Stromal cell of bone marrow (primary cell): ENCODE data around the gene RPA3.

Experiments
- DNase-seq: peaks from one replicate; pipeline ENCODE4 v3.0.0-alpha.2; 2012; ENCODE audit warnings: low read depth

The RPA3 gene

GRCh38 chr7:7718492-7718891, at the start of gene RPA3:
RPA3 (minus strand) TSS chr7:7718607; CDS start chr7:7640418, 78,189 bp downstream.
- DNase-seq = no peak

- DNase-seq = no peak
Measured at GRCh38 chr7:7766671-7767070, 48.3 kb upstream of the RPA3 start.

- DNase-seq = no peak
Measured at GRCh38 chr7:7765422-7765821, 47.0 kb upstream of the RPA3 start.

GRCh38 chr7:7764520-7765396, 46.4 kb upstream of the RPA3 start:
- no peak for DNase-seq

DNA sequence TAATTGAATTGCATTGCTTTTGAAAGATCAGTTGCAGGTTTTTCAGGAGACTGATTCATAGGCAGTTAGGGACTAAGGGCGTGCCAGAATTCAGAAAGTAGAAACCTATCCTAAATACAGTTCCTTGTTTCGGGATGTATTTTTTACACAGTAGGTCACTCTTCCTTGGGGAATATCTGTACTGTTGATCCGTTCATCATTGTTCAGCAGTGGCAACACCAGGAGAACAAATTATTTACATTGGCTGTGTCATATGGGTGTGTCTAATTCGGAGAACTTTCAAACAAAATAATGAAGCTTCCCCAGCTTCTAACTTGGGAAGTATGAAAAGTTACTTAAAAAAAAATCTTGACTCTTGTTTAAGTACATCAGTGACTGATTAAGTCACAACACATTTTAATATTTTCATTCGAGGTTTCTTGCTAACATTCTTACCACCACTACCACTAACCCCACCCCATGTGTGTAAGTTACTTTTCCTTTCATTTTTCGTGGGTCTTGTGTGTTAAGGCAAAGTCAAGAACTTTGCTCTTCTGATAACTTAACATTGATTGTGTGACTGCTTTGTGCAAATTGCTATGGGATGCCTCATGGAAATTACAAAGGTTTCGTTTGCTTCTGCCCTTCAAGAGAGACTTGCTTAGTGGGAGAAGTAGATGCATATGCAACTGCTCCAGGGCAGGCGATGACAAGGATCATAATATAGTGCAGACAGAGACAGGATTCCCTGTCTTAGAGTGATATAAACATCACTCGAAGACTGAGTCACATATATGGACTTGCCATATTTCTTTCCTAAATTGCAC, 43.8 kb upstream of the RPA3 start:
- no peak for DNase-seq

DNA sequence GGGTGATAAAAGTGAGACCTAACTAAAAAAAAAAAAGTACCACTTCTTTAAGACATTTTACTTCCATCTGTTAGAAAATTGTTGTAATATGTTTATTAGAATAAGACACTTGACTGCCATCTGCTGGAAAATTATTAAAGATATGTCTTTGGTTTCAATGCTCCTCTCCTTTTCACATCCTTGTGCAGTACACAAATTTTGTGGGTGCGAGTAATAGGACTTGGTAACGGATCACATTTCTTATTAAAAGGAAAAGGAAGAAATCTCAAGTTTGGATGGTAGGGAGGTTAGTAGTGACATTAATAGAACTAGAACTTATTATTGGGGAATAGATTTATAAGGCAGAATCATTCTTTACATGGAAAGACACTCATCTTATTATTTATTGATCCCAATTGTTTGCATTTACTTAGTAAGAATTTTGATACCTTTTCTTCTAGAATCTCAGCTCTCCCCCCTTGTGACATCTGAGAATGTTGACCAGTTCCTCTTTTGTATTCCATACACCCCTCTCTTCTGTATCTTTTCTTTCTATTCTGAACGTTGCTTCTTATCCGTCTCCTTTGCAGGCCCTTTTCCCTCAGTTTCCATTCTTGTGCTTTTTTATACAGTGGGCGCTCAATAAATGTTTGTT, 43.0 kb upstream of the RPA3 start:
- DNase-seq = peak; percentile 56

- no peak for DNase-seq
Measured at GRCh38 chr7:7757576-7757975, 39.2 kb upstream of the RPA3 start.

DNA sequence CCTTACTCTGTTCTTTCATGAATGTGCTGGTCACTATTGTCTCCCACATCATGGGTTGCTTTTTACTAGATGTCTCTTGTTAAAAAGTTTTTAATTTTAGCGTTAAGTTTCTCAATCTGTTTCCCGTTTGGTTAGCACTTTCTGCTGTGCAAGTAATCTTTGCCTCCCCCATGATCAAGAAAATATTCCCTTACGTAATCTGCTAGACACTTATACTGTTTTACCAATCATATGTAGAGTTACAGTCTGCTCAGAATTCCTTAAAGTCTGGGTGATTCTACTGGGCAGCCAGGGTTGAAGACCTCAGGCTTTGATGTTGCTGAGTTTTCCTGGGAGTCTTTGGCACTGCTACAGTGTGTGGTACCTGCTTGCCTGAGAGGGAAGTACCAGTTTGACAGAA, 38.2 kb upstream of the RPA3 start:
- no peak for DNase-seq

DNA sequence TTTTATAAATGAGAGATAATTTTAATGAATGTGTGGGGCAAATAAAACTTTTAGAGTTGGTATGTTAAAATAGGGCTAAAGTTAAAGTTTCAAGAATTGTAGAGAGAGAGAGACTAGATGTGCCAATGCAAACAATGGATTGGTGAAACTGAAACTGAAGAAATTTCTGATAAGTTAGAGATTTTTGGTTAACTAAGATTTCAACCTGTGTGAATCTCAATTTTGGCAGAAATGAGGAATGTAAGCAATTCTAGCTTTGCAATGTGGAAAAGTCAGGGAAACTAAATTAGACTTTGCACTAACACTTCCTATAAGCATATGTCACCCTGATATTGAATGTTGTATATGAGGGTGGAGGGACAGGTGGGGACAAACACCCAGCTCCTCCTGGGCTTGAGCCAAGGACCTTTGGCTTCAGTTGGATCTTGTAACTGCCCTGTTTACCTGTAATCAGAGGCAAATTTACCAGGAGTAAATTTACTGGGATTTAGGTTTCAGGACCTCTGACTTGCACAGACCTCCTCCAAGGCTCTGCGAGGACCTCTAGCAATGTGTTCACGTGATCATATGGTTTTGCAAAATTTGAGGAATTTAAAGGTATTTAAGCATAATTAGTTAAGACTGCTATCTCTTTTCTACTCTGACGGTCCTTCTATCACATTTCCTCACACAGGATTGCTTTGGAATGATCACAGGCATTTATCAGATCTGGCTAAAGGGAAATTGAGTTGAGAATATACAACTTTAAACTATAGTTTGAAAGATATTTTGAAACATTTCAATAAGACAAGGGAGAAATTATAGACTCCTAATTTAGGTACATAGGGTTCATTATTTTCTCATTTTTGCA, 33.1 kb upstream of the RPA3 start:
- DNase-seq = no peak

GRCh38 chr7:7750571-7751242, 32.3 kb upstream of the RPA3 start:
- no peak for DNase-seq

- no peak for DNase-seq
Measured at GRCh38 chr7:7746458-7746857, 28.1 kb upstream of the RPA3 start.

- no peak for DNase-seq
Measured at GRCh38 chr7:7745966-7746365, 27.6 kb upstream of the RPA3 start.

DNA sequence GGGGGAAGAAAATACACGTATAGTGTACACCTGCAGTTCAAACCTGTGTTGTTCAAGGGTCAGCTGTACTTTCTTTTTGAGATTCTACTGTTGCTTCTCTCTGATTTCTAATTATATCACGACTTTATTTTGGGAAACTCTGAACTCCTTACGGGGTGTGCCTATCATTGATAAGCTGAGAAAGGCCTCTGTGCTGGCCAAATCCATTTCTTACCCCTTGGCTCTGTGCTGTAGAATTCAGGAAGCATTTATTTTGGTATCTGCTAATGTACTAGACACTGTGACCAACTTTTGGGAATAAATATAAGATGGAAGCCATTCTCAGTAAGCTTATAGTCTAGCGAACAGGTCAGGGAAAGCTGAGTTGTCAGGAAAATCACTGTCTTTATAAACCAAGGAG, 26.9 kb upstream of the RPA3 start:
- DNase-seq = no peak

GRCh38 chr7:7742223-7742622, 23.8 kb upstream of the RPA3 start:
- no peak for DNase-seq

DNA sequence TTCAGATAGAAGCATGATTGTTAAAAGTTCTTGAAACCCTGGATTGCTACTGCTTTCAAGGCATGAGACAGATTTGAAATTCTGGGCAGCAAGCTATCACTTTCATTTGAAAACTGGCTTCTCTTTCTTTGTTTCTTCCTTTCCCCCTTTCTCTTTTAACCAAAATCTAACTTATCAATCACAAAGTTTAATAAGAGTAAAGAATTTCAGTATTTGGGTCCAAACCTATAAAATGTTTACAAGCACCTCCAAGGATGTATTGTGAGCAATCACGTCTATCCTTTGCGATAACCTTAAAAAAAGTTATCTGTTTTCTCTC, 21.6 kb upstream of the RPA3 start:
- DNase-seq = no peak

- no peak for DNase-seq
Measured at GRCh38 chr7:7739204-7740036, 21.0 kb upstream of the RPA3 start.

DNA sequence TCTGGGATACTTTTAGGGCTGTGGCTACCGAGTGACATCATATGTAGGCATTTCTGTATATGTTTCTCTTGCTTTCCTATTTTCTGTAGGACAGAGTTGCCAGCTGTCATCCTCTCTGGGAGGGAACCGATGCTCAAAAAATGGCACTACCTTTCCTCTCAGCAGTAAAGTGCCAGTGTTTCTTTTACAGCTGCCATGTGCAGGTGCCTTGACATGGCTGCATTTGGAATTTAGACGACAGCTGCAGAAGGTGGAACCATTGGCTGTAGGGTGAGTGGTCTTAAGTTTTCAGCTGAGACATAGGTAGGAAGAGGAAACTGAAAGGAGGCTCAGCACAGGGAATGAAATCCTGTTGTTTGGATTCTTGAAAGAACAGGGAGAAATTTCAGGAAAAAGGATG, 20.2 kb upstream of the RPA3 start:
- DNase-seq = no peak

GRCh38 chr7:7738177-7738576, 19.8 kb upstream of the RPA3 start:
- no peak for DNase-seq

DNA sequence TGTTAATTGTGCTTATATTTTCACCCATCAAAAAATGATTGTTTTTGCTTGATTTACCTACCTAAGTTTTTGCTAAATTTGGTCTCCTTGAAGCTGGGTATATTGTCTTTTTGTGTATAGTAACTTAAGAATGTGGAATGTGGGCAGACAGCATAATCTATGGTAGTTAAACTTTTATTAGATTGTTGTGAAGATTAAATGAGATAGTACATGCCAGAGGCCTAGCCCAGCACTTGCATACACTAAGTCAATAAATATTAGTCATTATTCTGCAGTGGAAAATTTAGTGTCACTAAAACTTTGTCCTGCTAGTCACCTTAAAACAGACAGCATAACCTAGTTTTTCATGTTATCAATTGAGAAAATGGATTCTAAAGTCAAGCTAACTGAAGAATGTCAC, 19.3 kb upstream of the RPA3 start:
- DNase-seq = no peak

- no peak for DNase-seq
Measured at GRCh38 chr7:7736671-7737070, 18.3 kb upstream of the RPA3 start.
